ENCODE measurements around the gene KLHL29.

GRCh38 chr2:23528690-23529089, 143.7 kb downstream of the KLHL29 start:
- TF ChIP-seq POLR2AphosphoS5 (IDR thresholded peaks at IDR 0.05; ENCODE audit: low read depth, low read length) (no peak), TAF1 (IDR thresholded peaks at IDR 0.05; ENCODE audit: low read depth, low read length) (no peak), POLR2A (IDR thresholded peaks at IDR 0.05; ENCODE audit: low read depth, low read length) (no peak), SPI1 (IDR thresholded peaks at IDR 0.05; ENCODE audit: low read depth, low read length) (no peak), POU2F2 (IDR thresholded peaks at IDR 0.05; ENCODE audit: low read depth, low read length) (no peak)
